RPMI8226 (cell line): ENCODE results near the gene ERICH2.

Source experiments
- DNase-seq: peaks from one replicate; pipeline ENCODE4 v3.0.0-alpha.2; 2015

ERICH2 gene

DNA sequence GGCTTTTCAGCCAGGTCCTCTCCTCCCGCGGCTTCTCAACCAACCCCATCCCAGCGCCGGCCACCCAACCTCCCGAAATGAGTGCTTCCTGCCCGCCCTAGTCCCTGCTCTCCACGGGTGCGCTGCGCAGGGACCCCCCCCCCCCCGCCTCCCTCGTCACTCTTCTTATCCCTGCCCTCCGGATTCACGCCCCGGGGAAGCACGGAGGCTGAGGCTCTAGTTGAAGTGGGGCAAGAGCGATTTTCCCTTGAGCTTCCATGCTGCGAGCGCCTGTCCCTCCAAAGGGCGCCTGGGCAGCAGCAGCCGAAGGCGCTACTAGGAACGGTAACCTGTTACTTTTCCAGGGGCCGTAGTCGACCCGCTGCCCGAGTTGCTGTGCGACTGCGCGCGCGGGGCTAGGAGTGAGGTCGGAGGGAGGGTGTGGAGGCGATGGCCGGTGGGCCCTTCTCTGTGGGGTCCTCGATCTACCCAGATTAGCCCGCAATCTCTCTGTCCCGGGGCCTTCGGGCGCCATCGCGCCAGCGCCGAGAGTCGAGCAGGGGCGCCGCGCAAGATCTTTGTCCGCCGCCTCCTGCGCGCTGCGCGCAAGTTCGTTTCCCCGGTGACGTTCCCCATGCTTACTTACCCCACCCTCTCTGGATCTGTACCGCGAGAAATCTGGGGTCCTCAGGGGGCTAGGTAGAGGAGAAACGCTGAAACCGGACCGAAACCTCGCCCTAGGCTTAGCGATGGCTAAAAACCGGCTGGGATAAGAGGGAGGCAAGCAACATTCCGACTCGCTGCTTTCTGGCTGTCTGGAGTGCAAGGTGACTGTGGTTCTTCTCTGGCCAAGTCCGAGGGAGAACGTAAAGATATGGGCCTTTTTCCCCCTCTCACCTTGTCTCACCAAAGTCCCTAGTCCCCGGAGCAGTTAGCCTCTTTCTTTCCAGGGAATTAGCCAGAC lies 47.2 kb downstream of the ERICH2 start:
- no peak for DNase-seq

DNA sequence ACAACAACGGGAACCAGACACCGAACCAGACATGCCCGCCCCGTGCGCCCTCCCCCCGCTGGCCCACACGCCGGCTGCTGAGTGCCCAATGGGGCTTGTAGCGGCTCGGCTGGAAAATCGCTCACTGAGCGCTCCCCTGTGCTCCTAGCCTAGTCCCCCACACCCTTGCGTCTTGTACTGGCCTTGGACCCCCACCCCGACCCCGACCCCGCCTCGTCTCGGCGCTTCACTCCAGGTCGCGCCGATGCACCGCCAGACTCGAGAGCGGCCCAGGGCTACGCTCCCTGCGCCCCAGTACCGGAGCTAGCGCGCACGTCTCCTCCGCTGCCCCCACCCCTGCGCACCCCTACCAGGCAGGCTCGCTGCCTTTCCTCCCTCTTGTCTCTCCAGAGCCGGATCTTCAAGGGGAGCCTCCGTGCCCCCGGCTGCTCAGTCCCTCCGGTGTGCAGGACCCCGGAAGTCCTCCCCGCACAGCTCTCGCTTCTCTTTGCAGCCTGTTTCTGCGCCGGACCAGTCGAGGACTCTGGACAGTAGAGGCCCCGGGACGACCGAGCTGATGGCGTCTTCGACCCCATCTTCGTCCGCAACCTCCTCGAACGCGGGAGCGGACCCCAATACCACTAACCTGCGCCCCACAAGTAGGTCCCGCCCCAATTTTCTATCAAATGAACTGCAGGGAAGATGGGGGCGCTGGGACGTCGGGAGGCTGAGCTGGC lies 48.0 kb downstream of the ERICH2 start:
- DNase-seq: no peak

DNA sequence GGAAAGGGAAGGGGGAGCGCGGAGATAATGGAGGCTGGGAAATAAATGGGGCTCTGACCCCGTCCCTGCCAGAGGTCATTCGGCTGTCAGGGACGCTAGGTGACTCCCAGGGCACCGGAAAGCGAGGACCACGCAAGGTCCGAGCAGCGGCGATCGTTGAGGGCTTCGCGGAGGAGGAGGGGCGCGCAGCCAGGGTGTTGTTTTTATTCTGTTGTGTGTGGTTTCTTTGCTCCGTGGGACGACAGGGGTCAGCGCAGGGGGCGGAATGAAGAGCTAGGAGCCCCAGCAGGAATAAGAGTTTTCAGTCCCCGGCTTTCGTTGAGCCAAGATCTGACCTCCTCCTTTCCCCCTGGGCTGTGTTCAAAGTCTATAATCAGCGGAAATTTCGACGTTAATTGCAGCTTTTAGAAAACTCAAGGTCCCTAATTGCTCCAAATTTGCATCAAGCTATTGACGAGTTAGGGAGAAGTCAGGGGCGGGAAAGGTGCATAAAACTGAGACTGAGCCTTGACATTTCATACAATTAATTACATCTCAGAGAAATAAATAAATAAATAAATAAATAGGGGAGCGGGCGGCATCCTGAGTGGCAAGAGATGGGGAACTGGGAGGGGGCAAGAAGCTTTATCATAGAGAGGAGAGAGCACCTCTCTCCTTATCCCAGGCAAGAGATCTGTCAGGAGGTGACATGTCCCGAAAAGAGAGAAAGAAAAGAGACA lies 48.7 kb downstream of the ERICH2 start:
- DNase-seq: no peak

DNA sequence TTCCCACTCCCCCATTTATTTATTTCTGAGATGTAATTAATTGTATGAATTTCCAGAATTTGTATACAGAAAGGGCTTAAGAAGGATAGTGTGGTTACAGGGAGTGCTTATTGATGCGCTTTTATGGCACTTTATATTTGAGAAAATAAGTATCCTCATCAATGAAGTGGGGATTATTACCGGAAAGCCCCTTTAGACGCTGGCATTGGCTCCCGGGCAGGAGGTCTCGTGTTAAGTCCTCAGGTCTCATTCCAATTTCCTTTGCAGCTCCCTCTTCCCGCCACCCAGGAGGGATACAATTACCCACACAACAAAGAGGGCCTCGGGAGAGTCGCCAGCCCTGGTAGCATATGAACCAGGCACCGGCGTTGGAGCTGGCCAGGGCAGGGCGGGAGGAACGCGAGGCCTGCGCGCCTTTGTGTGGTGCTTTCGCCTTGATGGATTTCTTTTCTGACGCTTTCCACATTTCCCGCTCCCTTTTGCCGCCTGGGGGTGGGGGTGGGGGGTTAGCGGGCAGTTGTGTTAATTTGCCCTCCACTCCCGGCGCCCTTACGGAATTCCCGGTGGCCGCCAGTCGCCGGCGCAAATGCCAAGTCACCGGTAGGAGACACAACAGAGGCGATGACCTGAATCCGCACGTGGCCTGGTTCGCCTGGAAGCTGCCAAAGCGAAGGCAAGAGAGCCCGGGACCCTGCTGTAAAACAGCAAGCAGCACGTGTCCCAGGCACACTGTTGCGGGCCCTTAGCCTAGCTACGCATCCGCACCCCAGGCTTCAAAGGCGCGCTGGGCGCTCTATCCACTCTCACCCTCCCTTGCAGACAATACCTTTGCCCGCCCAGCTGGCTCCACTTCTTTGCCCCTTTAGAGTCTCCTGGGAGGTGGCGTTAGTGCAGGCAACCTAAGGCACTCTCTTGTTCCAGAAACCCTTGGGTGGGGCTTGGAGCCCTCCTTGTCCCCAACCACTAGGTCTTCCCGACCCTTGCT lies 49.8 kb downstream of the ERICH2 start:
- DNase-seq: no peak

DNA sequence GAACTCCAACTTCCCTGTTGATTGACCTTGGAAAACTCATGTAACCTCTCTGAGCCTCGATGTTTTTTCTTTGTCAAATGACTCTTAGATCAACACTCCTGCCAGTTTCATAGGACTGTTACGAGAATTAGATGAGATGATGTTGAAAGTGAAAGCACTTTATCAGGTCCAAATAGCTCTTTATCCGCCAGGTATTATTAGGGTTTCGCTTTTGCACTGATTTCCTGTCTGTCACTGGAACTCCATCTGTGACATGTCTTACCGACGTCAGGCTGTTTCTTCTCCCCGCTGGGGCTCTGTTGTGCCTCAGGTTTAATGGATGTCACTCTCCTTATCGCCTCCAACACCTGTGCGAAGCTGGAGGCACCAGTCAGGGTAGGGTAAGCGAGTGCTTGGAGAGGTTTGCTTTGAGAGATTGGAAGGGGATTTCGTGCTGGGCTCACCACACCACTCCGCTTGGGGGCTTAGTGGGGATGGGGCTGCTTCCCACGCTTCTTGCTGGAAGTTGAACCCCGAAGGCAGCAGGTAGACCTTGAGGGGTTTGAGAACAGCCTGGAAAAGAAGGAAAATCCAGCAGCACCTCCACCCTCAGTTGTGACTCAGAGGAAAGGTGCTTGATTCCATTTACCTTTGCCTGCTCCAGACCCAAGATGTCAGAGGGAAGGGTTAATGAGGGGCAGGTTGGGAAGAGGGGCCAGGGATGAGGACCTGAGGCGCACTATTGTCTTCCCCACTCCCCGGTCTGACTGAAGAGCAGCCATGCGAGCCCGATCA lies 50.8 kb downstream of the ERICH2 start:
- DNase-seq: peak; percentile 39

DNA sequence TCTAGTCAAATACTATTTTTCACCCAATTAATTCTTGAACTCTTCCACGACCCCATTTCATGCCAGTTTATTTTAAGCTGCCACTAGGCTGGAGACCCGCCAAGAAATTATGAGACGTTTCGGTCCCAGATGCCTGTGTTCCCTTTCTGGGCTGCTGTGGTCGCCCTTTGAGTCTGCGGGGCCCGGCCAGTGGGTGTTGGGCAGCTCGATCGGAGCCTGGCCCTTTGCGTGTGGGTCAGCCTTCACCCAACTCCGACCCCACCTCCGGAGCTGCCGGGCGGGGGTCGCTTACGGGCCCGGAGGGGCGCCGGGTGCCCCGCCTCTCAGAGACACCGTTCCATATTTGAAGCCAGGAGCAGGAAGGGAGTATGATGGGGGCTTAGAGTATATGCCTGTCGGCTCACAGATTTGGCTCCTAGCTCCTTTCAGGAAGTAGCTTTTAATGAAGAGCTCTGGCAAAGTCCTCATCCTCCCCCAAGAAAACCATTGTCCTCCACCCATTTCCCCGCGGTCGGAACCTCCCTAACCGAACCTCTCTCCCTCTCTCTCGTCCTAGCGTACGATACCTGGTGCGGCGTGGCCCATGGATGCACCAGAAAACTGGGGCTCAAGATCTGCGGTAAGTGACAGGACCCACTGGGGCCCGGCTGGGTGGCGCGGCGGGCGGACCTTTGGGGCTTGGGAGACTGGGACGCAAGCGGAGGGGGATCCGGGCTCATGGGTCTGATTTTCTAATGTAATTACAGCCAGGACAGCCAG lies 51.5 kb downstream of the ERICH2 start:
- peak; percentile 35 for DNase-seq

DNA sequence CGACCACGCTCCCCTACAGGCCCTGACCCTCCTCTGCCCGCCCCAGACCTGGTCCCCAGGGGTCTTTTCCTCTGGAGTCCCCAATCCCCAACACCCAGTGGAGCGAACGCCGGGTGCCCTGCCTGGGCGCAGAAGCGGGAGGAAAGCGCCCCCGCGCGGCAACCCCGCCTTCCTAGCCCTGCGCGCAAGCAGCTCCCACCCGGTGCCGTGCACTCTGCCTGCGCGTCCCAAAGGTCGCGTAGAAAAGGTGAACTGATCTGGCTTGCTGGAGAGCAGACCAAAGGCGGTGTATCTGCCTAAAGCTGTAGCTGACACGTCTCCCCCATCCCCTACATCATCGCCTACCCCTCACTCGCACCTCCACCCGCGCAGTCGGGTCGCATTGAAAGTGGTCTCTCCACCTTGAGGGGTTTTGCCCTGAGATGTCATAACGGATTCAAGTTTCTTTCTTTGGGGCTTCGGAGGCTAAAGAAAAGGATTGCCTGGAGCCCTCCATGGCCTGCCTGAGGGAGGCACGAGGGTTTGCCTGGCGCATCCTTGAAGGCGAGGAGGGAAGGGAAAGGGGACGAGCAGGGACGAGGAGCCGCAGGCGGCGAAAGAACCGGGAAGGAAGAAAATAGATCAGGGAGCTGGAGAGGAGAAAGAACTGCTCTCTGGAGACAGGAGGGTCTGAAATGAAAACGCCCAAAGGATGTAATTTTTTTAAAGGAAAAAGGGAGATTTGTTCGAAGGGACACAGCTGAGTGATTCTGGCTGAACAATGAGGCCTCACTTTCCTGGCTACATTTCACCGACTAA lies 52.3 kb downstream of the ERICH2 start:
- no peak for DNase-seq

DNA sequence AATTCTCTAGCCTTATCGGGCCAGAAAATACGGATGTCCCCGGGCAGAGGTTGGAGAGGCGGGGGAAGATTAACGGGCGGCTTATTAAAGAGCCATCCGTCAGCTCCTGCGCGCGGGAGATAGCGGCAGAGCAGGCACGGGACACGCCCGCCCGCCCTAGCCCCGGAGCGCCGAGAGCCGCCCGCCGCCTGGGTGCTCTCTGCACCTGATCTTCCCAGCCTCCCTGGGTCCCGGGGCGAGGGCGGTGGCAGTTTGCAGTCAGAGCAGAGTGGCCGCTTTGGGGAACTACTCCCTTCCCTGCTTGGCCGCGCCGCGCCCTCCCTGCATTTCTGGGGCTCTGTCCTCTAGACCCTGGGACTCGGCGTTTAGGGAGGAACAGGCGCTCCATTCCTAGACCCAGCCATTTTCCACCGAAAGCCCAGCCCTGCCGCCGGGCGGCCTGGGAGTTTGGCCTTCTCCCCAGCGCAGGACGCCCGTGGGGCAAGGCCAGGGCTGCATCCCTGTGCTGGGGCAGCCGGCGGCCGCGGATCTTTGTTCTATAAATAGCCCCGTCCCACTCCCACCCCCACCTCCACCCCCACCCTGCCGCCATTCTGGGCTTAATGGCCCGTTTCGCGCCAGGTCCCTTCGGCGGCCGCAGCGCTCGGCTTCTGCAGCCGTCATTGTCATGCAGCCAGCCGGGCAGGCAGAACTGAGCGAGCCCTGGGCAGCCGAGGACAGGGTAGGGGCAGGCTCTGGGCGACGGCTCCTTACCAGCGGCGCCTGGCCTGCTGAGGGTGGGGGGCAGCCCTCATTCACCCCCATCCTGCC lies 53.1 kb downstream of the ERICH2 start:
- DNase-seq: no peak

DNA sequence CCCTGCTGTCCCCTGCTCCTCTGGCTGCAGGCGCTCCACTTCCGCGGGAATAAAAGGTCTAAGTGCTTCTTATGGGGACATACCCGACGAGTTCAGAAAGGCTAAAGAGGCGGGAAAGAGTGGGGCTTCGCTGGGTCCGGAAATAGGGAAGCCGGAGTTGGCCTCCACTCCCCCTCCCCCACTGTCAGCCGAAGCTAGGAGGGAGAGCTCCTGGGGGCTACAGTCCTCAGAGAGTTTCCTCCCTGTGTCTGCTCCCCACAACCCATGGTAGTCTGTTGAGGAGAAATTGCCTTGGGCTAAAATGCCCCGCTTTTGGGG lies 53.7 kb downstream of the ERICH2 start:
- no peak for DNase-seq

DNA sequence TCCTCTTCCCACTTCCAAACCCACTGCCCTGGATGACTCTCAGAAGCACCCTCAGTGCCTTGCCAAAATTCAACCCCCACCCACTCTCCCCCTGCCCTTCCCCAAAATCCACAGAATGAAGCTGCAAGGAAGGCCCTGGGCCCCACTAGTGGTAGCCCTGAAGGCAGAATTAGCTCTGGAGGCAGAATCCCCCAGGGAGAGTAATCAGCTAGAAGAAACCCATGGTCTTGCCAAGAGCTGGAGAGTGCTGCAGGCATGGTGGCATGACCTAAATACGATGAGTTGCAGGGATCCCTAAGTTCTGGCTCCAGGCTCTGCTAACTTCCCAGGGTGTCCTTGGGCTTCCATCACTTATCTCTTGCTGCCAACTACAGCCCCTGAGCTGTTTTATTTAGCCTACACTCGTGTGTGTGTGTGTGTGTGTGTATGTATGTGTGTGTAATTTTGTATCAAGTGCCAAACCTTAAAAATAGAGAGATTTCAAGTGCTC lies 54.4 kb downstream of the ERICH2 start:
- no peak for DNase-seq

DNA sequence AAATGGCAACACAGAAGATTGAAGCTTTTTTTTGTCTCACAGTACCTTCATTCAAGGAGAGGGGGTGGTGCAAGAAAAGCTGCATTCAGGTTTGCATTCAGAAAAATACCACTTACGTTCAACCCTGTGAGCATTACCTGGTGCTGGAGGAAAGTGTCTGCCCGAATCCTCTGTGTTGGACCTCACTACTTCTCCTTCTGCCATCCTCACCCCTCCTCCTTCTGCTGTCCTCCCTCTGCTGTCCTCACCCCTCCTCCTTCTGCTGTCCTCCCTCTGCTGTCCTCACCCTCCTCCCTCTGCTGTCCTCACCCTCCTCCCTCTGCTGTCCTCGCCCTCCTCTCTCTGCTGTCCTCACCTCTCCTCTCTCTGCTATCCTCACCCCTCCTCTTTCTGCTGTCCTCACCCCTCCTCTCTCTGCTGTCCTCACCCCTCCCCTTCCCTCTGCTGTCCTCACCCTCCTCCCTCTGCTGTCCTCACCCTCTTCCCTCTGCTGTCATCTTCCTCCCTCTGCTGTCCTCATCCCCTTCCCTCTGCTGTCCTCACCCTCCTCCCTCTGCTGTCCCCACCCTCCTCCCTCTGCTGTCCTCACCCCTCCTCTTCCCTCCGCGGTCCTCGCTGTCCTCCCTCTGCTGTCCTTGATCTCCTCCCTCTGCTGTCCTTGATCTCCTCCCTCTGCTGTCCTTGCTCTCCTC lies 57.8 kb downstream of the ERICH2 start:
- no peak for DNase-seq

DNA sequence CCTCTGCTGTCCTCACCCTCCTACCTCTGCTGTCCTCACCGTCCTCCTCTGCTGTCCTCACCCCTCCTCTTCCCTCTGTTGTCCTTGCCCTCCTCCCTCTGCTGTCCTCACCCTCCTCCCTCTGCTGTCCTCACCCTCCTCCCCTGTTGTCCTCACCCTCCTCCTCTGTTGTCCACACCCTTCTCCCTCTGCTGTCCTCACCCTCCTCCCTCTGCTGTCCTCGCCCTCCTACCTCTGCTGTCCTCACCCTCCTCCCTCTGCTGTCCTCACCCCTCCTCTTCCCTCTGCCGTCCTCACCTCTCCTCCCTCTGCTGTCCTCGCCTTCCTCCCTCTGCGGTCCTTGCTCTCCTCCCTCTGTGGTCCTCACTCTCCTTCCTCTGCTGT lies 58.3 kb downstream of the ERICH2 start:
- DNase-seq: no peak

DNA sequence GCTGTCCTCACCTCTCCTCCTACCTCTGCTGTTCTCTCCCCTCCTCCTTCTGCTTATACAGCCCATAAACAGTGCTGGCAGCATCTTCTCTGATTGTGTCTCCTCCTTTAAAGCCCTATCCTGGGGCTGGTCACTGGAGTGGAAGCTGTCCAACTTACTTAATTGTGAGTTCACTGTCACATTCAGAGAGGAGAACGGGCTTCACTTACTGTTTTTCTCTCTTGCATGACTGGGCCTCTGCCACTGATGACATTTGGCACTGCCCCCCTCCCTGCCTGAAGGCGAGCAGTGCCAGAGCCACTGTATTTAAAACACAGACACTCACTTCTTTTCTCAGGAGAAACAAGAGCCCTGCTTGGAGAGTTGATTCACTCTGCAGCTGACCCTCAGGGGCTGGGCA lies 58.9 kb downstream of the ERICH2 start:
- no peak for DNase-seq

DNA sequence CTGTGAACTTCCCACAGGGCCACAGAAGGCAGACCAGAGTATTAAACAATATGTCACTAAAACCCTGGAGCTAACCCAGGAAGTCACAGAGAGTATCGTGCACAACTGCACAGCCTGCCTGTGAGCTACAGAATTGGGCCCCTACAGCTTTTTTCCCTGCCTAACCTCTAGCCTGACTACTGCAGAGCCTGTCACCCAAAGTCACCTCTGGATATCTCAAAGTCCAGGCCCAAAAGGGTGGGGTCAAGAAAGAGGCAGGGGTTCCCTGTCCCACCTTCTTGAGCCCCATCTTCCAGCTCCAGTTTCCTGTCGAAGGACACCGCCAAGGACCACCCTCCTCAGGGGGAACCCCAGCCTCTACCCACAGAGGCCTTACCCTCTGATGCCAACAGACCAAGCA lies 60.0 kb downstream of the ERICH2 start:
- no peak for DNase-seq

DNA sequence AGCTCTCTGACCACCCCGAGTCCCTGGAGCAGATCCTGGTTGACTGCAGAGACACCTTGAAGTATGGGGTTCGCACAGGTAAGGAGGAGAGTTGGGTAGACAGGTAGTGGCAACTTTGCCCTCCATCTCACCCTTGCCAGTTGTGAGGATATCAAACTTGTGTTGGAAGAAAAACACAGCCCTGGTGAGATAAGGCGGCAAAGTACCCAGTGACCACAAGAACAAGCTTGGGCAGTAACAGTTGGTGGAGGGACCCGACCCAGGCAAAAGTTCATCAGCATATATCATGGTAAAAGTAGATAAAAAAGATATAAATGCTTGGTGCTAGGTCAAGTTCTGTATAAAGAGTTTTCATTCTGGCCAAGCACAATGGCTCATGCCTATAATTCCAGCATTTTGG lies 60.9 kb downstream of the ERICH2 start:
- no peak for DNase-seq

DNA sequence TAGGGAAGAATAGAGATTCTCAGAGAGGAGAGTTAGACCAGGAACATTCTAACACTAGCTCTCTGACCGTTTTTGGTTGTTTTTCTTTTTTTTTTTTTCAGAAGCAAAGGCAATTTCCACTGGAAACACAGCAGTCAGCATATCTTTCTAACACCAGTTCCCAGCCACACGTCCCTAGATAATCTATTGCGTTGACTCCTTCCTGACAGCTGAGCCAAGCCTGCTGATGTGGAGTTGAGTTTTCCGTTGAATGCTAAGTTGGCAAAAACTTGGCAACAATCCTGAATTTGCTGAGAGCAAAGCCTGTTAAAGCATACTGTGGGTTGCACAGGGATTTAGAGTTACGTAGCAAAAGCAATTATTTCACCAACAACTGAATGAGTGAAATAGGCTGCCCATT lies 65.8 kb downstream of the ERICH2 start:
- DNase-seq: no peak

DNA sequence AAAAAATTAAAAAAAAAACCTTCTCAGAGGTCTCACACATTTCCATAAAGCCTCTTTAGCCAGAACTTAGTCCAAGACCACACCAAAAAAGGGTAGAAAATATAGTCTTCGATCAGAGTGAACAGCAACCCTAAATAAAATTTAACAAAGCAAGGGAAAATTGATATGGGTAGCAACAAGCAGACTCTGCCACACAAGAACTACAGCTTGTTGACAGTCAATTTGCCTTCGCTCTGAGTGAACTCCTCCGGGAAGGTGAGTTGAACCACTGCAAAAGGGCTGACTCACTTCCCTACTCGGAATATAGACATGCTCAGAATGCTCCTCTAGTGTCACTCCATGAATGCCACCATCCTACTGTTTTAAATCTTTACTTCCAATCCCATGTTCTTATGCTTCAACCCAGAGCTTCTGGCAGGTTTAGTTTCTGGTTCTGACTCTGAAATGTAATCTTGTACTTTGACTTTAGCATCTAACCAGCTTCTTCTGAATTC lies 70.6 kb downstream of the ERICH2 start:
- DNase-seq: no peak

DNA sequence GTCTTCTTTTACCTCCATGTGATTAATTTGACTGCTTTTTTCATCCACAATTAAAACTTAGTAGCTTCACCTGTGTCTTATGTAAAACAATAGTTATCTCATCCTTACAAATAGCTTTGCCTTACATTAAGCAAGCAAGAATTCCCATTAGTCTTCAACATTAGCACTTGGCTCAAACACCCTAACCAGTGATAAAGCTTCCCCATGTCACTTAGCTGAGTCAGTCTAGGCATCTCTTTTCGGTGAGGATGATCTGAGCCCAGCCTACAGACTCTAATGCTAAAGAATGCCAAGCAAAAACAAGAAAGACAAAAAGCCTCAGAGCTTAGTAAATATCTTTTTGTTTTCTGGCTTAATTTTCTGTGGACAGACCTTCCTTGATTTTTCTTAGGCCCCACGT lies 72.6 kb downstream of the ERICH2 start:
- DNase-seq: no peak
